Skeletal muscle satellite cell (primary cell): ENCODE results near the gene SLC41A3.
"Not testable (repeated sequence)": the region's sequence is repeated elsewhere in the genome, so short reads cannot be mapped to it uniquely, and the experiment has no call there.

ENCODE experiments used
- H3K27me3 ChIP-seq: 2 replicates; pipeline ENCODE4 v1.7.0; 2013; ENCODE audit warnings: low read length; ENCODE audit not compliant: control insufficient read depth, insufficient read depth
- H3K36me3 ChIP-seq: 2 replicates; pipeline ENCODE4 v1.7.0; 2013; ENCODE audit warnings: mild to moderate bottlenecking, control low read depth, low read length; ENCODE audit not compliant: insufficient read depth
- H3K4me1 ChIP-seq: 2 replicates; pipeline ENCODE4 v1.7.0; 2013; ENCODE audit warnings: low read length; ENCODE audit not compliant: control insufficient read depth, insufficient read depth
- H3K4me2 ChIP-seq: 2 replicates; pipeline ENCODE4 v1.7.0; 2013; ENCODE audit warnings: mild to moderate bottlenecking, low read length
- H3K4me3 ChIP-seq: 2 replicates; pipeline ENCODE4 v1.7.0; 2013; ENCODE audit warnings: low read length
- H3K9ac ChIP-seq: 2 replicates; pipeline ENCODE4 v1.7.0; 2013; ENCODE audit warnings: mild to moderate bottlenecking, low read depth, low read length, moderate library complexity
- H3K9me3 ChIP-seq: replicated peaks from 2 replicates; pipeline ENCODE4 v1.7.0; 2013; ENCODE audit warnings: mild to moderate bottlenecking, control low read depth, low read length

SLC41A3 gene

GRCh38 chr3:126067959-126068358, 16.0 kb downstream of the SLC41A3 start:
- Histone ChIP-seq H3K27me3 (no peaks in the 10 kb centered on the region), H3K9ac (no peak overlapping the region), H3K4me2 (no peak overlapping the region)

GRCh38 chr3:126066676-126067075, 17.2 kb downstream of the SLC41A3 start:
- not testable (repeated sequence) for H3K36me3 ChIP-seq, H3K4me2 ChIP-seq, H3K4me1 ChIP-seq, H3K4me3 ChIP-seq, H3K9me3 ChIP-seq, H3K27me3 ChIP-seq, H3K9ac ChIP-seq

More at GRCh38 chr3:126067959-126068358, 16.0 kb downstream of the SLC41A3 start:
- Histone ChIP-seq H3K9me3 (no peaks in the 10 kb centered on the region), H3K4me1 (no peaks in the 10 kb centered on the region), H3K4me3 (no peak overlapping the region), H3K36me3 (no peaks in the 10 kb centered on the region)

DNA sequence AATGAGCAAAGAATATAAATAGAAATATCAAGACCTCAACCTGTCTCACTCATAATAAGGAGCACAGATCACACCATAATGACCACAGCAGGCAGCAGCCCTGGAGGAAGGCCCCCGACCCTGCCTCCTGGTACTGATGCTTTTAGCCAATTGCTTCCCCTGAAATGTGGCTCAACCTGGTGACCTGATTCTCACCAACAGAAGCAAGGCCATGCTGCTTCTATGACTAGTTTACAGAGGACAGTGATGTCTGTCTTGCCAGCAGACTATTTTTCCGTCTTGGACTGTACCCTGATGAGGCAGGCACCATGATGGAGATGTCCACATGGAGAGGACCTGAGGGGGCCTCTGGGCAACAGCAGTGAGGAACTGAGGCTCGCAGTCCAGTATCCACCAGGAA, 18.0 kb downstream of the SLC41A3 start:
- no peaks in the 10 kb centered on the region for H3K4me1 ChIP-seq
- H3K36me3 ChIP-seq = no peaks in the 10 kb centered on the region
- no peaks in the 10 kb centered on the region for H3K27me3 ChIP-seq
- no peaks in the 10 kb centered on the region for H3K9me3 ChIP-seq
- H3K9ac ChIP-seq = no peak overlapping the region
- no peak overlapping the region for H3K4me2 ChIP-seq
- no peak overlapping the region for H3K4me3 ChIP-seq

DNA sequence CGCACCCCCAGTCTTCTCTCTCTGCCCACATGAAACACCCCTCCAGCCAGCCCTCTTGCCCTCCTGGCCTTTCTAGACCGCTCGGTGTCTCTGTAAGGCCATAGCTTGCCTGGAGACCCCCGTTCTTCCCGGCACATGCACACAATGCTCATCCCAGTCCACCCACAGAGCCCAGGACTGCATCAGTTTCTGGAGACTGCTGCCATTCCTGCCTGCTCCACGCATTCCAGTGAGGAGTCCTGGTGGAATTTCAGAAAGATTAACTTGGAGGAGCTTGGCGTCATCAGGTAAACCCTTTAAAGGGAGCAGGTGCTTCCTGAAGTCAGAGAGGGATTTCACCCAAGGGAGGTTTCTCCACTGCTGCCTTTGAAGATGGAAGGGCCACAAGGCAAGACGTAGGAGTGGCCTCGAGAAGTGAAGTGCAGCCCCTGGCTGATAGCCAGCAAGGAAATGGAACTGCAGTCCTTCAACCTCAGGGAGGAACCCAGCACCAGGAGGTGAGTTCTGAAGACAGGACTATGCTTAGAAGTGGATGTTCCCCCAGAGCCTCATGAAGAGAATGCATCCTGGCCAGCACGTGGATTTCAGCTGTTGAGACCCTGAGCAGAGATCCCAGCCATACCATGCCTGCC, 19.2 kb downstream of the SLC41A3 start:
- Histone ChIP-seq H3K27me3 (no peaks in the 10 kb centered on the region), H3K36me3 (no peaks in the 10 kb centered on the region), H3K9me3 (no peaks in the 10 kb centered on the region), H3K4me2 (no peak overlapping the region), H3K9ac (no peak overlapping the region), H3K4me3 (no peak overlapping the region), H3K4me1 (no peaks in the 10 kb centered on the region)

DNA sequence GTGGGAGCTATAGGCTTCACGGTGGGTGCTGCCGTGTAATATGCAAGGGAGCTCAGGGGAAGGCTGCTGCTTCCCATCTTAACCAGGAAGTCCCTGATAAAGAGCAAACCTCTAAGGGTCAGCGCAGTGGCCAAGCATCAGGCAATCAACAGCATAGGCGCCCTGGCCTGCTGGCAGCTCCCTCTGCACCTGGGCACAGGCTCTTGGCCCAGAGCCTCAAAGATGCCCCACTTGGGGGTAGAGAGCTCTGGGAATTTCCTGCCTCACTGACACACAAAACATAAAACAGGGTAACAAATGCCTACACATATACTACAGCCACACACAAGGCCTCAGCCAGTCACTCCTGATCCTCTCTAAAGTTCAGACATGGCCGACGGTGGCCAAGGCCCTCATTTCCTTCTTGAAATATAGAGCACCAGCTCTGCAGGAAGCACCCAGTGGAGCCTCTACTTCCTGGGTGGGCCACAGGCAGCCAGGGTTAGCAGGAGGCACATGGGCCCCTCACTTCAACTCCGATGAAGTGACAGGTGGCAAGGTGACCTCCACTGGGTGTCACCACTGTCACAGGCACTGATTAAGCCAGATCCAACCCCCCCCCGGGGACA, 20.5 kb downstream of the SLC41A3 start:
- no peaks in the 10 kb centered on the region for H3K36me3 ChIP-seq
- no peaks in the 10 kb centered on the region for H3K27me3 ChIP-seq
- no peaks in the 10 kb centered on the region for H3K9me3 ChIP-seq
- H3K4me1 ChIP-seq = peaks cover 11% of the 10 kb centered on the region
- H3K4me3 ChIP-seq = no peak overlapping the region
- H3K9ac ChIP-seq = no peak overlapping the region
- H3K4me2 ChIP-seq = no peak overlapping the region

- Histone ChIP-seq H3K4me3 (no peak overlapping the region), H3K9ac (no peak overlapping the region), H3K4me1 (peaks cover 26% of the 10 kb centered on the region), H3K4me2 (no peak overlapping the region), H3K9me3 (no peaks in the 10 kb centered on the region), H3K27me3 (no peaks in the 10 kb centered on the region), H3K36me3 (no peaks in the 10 kb centered on the region)
Observed at GRCh38 chr3:126061301-126062032, 22.5 kb downstream of the SLC41A3 start.

DNA sequence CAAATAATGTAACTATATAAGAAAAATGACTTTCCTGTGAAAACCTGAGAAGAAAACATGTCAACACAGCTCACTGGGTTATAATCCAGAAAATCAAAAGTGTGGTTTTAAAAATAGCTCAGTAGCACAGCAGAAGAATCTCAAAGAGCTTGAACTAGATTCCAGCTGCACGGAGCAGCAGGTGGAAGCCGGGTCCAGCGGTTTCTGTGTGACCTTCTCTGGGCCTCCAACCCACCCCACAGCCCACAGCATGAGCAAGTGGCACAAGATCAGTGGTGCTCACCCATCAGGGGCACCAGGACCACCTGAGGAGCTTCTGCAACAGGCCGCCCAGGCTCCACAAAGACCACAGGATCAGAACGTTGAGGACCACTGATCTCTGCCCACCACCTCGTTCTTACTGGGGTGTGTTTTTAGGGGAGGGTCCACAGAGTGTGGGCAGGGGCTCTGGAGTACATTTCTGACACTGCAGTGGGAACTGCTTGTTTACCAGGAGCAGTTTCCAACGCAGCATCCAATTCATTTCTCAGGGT, 23.2 kb downstream of the SLC41A3 start:
- H3K27me3 ChIP-seq = no peaks in the 10 kb centered on the region
- H3K4me1 ChIP-seq = peaks cover 30% of the 10 kb centered on the region
- H3K4me3 ChIP-seq = no peak overlapping the region
- no peak overlapping the region for H3K4me2 ChIP-seq
- no peaks in the 10 kb centered on the region for H3K9me3 ChIP-seq
- no peak overlapping the region for H3K9ac ChIP-seq
- no peaks in the 10 kb centered on the region for H3K36me3 ChIP-seq

GRCh38 chr3:126058666-126059065, 25.3 kb downstream of the SLC41A3 start:
- H3K27me3 ChIP-seq = no peaks in the 10 kb centered on the region
- no peaks in the 10 kb centered on the region for H3K36me3 ChIP-seq
- H3K4me2 ChIP-seq = no peak overlapping the region
- H3K4me1 ChIP-seq = peaks cover 31% of the 10 kb centered on the region
- no peaks in the 10 kb centered on the region for H3K9me3 ChIP-seq
- no peak overlapping the region for H3K4me3 ChIP-seq
- no peak overlapping the region for H3K9ac ChIP-seq

GRCh38 chr3:126057936-126058335, 26.0 kb downstream of the SLC41A3 start:
- H3K4me3 ChIP-seq = no peak overlapping the region
- no peak overlapping the region for H3K4me2 ChIP-seq
- peaks cover 34% of the 10 kb centered on the region for H3K4me1 ChIP-seq
- no peak overlapping the region for H3K9ac ChIP-seq
- H3K36me3 ChIP-seq = no peaks in the 10 kb centered on the region
- no peaks in the 10 kb centered on the region for H3K27me3 ChIP-seq
- H3K9me3 ChIP-seq = no peaks in the 10 kb centered on the region

GRCh38 chr3:126057501-126057819, 26.5 kb downstream of the SLC41A3 start:
- Histone ChIP-seq H3K4me3 (no peak overlapping the region), H3K27me3 (no peaks in the 10 kb centered on the region), H3K9ac (no peak overlapping the region), H3K36me3 (no peaks in the 10 kb centered on the region), H3K9me3 (no peaks in the 10 kb centered on the region), H3K4me2 (no peak overlapping the region), H3K4me1 (peaks cover 34% of the 10 kb centered on the region)

DNA sequence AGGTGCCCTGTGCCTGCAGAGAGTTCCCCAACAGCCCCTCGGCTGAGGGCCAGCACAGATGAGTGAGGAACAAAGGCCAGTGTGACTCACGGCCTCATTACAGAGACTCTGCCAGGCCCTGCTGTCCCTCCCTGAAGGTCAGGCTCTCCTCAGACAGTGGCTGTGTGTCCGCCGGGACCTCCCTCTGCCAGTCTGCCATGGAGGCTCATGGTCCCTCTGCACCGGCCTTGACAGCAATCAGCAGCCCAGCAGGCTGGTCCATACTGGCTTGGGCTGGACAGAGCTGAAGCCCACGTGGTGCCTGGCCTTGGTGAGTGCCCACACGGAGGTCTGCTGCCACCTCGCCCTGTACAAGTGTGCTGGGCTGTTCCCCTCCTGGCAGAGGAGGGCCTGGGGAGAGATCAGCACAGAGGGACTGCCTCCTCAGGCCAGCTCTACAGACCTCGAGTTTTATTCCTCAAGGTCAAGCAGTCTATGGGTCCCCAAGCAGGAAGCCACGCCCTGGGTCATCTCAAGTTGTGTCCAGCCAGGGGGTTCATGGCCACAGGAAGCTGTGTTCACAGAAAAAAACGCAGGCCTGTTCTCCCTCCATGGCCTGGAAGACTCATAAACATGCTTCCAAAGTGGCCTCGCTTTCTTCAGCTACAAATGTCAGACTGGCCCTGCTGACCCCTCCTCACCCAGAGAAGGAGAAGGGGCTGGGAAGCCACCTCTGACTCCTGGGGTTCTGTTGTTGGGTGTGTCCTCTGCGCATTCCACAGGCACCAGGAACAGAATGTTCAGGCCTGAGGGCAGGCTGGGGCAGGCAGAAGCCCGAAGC, 27.0 kb downstream of the SLC41A3 start:
- Histone ChIP-seq H3K36me3 (no peaks in the 10 kb centered on the region), H3K4me2 (peak overlapping the region; percentile 26), H3K4me3 (peak overlapping the region; percentile 16), H3K4me1 (peaks cover 34% of the 10 kb centered on the region), H3K27me3 (no peaks in the 10 kb centered on the region), H3K9ac (peak overlapping the region; percentile 41), H3K9me3 (no peaks in the 10 kb centered on the region)
